ENCODE data around the gene TRIM52.
A peak's percentile ranks its signal among the peaks of the same experiment; 100 is the strongest.

TRIM52 gene

DNA sequence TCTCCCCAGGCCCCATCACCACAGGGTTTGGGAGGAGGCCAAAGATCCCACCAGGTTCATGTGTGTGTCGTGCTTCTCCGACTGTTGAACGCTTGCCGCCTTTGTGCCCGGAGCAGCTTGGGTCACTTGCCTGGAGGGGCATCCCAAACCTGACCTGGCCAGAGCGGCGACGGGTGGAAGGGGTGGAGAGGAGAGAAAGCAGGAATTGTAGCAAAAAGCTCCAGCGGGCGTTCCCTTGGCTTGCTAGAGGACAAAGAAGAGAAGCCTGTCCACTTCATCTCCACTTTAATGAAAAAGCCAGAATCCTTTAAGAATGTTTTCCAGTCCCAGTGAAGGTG is 40.8 kb downstream of the TRIM52 start:
- Histone ChIP-seq H2AFZ (ENCODE audit: low read length) (no peak overlapping the region), H3F3A (ENCODE audit: insufficient read depth, low read length) (0 out of 2 replicates have a peak, but pooled peaks cover 12% of the 10 kb centered on the region)
- TF ChIP-seq, protein P1, sequence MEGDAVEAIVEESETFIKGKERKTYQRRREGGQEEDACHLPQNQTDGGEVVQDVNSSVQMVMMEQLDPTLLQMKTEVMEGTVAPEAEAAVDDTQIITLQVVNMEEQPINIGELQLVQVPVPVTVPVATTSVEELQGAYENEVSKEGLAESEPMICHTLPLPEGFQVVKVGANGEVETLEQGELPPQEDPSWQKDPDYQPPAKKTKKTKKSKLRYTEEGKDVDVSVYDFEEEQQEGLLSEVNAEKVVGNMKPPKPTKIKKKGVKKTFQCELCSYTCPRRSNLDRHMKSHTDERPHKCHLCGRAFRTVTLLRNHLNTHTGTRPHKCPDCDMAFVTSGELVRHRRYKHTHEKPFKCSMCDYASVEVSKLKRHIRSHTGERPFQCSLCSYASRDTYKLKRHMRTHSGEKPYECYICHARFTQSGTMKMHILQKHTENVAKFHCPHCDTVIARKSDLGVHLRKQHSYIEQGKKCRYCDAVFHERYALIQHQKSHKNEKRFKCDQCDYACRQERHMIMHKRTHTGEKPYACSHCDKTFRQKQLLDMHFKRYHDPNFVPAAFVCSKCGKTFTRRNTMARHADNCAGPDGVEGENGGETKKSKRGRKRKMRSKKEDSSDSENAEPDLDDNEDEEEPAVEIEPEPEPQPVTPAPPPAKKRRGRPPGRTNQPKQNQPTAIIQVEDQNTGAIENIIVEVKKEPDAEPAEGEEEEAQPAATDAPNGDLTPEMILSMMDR (IDR thresholded peaks at IDR 0.05; ENCODE audit: low read length) = no peak
- no peak for TF ChIP-seq EZH2 (IDR thresholded peaks at IDR 0.05; ENCODE audit: borderline replicate concordance, low read length)

DNA sequence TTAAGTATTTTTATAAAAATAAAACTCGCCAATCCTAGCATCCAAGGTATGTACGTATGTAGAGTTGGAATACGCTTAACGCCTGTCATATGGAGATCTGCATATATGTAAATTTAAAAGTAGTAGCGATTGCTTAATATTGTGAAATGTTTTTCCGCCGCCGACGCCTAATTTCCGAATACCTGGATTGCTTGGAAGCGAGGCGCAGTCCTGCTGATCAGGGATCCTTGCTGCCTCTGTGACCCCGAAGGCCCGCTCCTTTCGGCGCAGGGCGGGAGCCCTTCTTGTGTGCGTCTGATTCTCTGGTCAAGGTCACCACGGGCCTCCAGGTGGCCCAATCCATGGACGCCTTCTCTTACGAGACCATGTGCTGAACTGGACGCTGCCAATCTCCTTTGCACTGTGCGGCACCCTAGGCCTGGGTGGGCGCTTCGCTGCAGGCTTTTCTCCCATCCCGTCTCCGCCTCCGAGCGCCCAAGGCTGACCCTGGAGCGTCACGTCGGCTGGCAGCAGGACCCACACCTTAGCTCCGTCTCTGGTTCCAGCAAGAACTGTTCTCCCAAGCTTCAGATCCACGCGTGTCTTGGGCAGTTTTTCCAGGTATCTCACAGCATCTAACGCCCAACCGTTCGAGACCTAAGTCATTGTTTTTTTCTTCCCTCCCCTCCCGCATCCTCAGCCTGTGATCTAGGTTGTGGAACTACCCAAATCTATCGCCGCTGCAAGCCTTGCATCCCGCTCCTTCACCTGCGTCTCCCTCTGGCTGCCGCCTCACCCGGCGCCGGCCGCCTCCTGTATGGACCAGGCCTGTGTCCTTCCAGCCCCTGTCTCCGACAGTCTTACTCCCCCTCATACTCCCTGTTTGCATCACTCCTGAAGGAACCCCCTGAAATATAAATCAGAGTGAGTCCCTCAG is 41.4 kb downstream of the TRIM52 start:
- TF ChIP-seq, protein P1 (IDR thresholded peaks at IDR 0.05; ENCODE audit: low read length) = no peak
- TF ChIP-seq EZH2 (IDR thresholded peaks at IDR 0.05; ENCODE audit: borderline replicate concordance, low read length) = no peak
- Histone ChIP-seq H3K9me3 (ENCODE audit: low read length) (no peaks in the 10 kb centered on the region), H4K20me1 (ENCODE audit: insufficient read depth, low read length) (no peaks in the 10 kb centered on the region), H3K9ac (ENCODE audit: low read length) (no peak overlapping the region), H3K27ac (ENCODE audit: low read depth, low read length, poor library complexity, severe bottlenecking) (no peak overlapping the region), H3K9me2 (ENCODE audit: low read depth, low read length) (no peaks in the 10 kb centered on the region), H3K4me1 (ENCODE audit: insufficient read depth, low read length, severe bottlenecking) (peaks cover 43% of the 10 kb centered on the region), H3K27me3 (ENCODE audit: insufficient read depth, low read length) (no peaks in the 10 kb centered on the region), H3K79me2 (ENCODE audit: insufficient read depth, low read length) (no peaks in the 10 kb centered on the region), H3K4me2 (ENCODE audit: low read length) (no peak overlapping the region), H3F3A (ENCODE audit: insufficient read depth, low read length) (0 out of 2 replicates have a peak, but pooled peaks cover 12% of the 10 kb centered on the region), H3K4me3 (ENCODE audit: low read depth, low read length, poor library complexity, severe bottlenecking) (no peak overlapping the region), H2AFZ (ENCODE audit: low read length) (no peak overlapping the region), H3K36me3 (ENCODE audit: insufficient read depth, low read length) (no peaks in the 10 kb centered on the region)

More for the DNA sequence above, 40.8 kb downstream of the TRIM52 start:
- Histone ChIP-seq H3K36me3 (ENCODE audit: insufficient read depth, low read length) (peaks cover 2% of the 10 kb centered on the region; the same call in 1 of the 2 replicates), H3K27ac (ENCODE audit: low read depth, low read length, poor library complexity, severe bottlenecking) (no peak overlapping the region), H3K9me2 (ENCODE audit: low read depth, low read length) (no peaks in the 10 kb centered on the region), H3K27me3 (ENCODE audit: insufficient read depth, low read length) (no peaks in the 10 kb centered on the region), H3K4me3 (ENCODE audit: low read depth, low read length, poor library complexity, severe bottlenecking) (no peak overlapping the region), H3K9me3 (ENCODE audit: low read length) (no peaks in the 10 kb centered on the region), H4K20me1 (ENCODE audit: insufficient read depth, low read length) (no peaks in the 10 kb centered on the region), H3K79me2 (ENCODE audit: insufficient read depth, low read length) (no peaks in the 10 kb centered on the region), H3K9ac (ENCODE audit: low read length) (no peak overlapping the region), H3K4me1 (ENCODE audit: insufficient read depth, low read length, severe bottlenecking) (peaks cover 49% of the 10 kb centered on the region), H3K4me2 (ENCODE audit: low read length) (no peak overlapping the region)

DNA sequence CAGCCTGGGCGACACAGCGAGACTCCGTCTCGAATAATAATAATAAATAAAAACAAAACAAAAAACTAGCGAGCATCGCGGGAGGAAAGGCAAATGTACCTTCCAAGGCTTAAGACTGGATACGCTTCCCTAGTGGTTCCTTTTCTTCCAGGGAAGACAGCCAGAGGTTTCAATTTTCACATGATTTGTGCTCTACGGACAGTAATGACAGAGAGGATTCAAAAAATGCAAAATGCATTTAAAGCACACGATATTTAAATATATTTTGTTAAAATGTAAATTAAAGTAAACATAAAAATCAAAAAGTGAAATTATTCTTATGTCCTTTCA is 42.2 kb downstream of the TRIM52 start:
- Histone ChIP-seq H3K9ac (ENCODE audit: low read length) (peak overlapping the region; percentile 9; the same call in 1 of the 2 replicates), H4K20me1 (ENCODE audit: insufficient read depth, low read length) (no peaks in the 10 kb centered on the region), H3K4me1 (ENCODE audit: insufficient read depth, low read length, severe bottlenecking) (peaks cover 37% of the 10 kb centered on the region), H3K79me2 (ENCODE audit: insufficient read depth, low read length) (no peaks in the 10 kb centered on the region), H3K36me3 (ENCODE audit: insufficient read depth, low read length) (no peaks in the 10 kb centered on the region), H3K9me2 (ENCODE audit: low read depth, low read length) (no peaks in the 10 kb centered on the region), H2AFZ (ENCODE audit: low read length) (0 out of 2 replicates have a peak overlapping the region, but pooled peaks have one; percentile 72), H3F3A (ENCODE audit: insufficient read depth, low read length) (0 out of 2 replicates have a peak, but pooled peaks cover 12% of the 10 kb centered on the region), H3K27me3 (ENCODE audit: insufficient read depth, low read length) (no peaks in the 10 kb centered on the region), H3K27ac (ENCODE audit: low read depth, low read length, poor library complexity, severe bottlenecking) (peak overlapping the region; percentile 68), H3K4me2 (ENCODE audit: low read length) (peak overlapping the region; percentile 85), H3K9me3 (ENCODE audit: low read length) (no peaks in the 10 kb centered on the region), H3K4me3 (ENCODE audit: low read depth, low read length, poor library complexity, severe bottlenecking) (peak overlapping the region; percentile 64)
- TF ChIP-seq, protein P1 (IDR thresholded peaks at IDR 0.05; ENCODE audit: low read length) = no peak
- TF ChIP-seq EZH2 (IDR thresholded peaks at IDR 0.05; ENCODE audit: borderline replicate concordance, low read length) = no peak

Data from OCI-LY1 (cell line).